Activated CD4-positive, alpha-beta T cell treated with anti-CD3 and anti-CD28 coated beads, Interleukin-2, amount 50 U/mL, for 16 hours (primary cell): ENCODE measurements around the gene CPA1.
A peak's percentile ranks its signal among the peaks of the same experiment; 100 is the strongest.
"Not testable (repeated sequence)": the region's sequence is repeated elsewhere in the genome, so short reads cannot be mapped to it uniquely, and the experiment has no call there.

ENCODE experiments used
- DNase-seq: peaks from one replicate; pipeline ENCODE4 v3.0.0-alpha.2; 2020

CPA1 gene

GRCh38 chr7:130374507-130374906 lies 5.8 kb upstream of the CPA1 start:
- no peak for DNase-seq

DNA sequence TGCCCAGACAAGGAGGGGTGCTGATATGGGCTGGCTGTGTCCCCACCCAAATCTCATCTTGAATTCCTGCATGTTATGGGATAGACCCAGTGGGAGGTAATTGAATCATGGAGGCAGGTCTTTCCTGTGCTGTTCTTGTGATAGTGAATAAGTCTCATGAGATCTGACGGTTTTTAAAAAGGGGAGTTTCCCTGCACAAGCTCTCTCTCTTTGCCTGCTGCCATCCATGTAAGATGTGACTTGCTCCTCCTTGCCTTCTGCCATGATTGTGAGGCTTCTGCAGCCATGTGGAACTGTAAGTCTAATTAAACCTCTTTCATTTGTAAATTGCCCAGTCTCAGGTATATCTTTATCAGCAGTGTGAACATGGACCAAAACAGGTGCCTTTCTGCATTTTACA lies 3.8 kb upstream of the CPA1 start:
- DNase-seq, result not testable (repeated sequence)

DNA sequence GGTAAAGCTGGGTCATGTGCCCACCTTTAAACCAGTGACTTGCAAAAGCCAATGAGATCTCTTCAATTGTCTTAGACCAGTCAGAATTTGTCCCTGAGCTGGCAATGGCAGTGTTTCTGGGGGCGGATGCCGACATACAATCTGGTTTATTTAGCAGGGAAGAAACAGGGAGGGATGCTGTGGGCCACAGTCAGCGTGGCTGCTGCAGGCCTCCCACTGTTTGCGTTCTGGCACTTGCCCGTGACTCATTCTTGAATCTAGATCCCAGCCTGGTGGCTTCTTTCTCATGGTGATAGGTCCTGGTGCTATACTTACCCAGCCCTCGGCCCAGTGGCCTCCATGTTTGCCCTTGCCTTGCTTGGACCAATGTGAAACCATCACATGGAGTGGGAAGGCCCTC lies 3.1 kb upstream of the CPA1 start:
- DNase-seq, result no peak

GRCh38 chr7:130379019-130379418 lies 1.3 kb upstream of the CPA1 start:
- no peak for DNase-seq

DNA sequence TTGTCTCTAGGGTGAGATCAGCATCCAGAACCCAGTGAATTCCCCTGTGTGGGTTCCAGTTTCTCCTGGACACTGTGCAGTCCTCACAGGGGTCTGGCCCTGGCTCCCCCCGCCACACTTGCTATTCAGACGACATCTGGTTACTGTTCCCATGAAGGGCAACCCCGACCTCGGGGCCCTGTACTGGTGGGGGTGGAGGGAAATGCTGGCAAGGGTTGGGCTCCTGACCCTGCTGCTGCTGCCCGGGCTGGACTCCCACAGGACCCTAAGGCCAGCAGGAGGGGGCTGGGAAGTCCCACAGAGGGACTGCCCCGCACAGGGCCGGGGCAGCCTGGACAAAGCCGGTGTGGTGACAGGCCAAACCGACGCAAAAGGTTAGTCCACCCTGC lies 768 bp upstream of the CPA1 start:
- DNase-seq, result no peak

- DNase-seq, result no peak
These were observed 664 bp downstream of the CPA1 start for GRCh38 chr7:130380861-130381455.

- no peak for DNase-seq
These were observed 1.4 kb downstream of the CPA1 start for GRCh38 chr7:130381468-130382312.

DNA sequence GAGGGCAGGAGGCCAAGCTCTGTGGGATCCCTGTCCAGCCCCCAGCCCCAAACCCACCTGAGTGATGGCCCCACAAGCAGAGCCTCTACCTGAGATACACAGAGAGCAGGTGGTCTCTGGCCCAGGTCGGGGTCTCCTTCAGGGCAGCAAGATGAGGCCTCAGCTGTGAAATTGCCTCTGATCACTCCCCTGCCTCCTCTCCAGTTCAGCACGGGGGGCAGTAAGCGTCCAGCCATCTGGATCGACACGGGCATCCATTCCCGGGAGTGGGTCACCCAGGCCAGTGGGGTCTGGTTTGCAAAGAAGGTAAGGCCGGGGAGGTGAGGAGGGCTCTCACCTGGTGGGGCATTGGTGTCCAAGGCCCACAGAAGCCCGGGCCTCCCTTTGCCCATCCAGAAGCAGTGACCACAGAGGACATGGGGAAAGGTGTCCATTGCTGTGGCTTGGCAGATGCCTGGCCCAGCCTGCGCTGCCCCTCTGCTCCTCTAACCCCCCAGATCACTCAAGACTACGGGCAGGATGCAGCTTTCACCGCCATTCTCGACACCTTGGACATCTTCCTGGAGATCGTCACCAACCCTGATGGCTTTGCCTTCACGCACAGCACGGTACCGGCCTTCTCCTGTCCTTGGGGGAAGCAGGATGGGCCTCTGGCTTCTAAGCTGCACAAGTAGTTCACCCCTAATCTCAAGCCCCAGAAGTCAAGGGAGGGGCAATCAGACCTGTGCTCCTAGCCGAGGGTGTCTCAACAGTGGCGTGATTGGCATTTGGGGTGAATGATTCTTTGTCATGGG lies 3.1 kb downstream of the CPA1 start:
- no peak for DNase-seq

DNA sequence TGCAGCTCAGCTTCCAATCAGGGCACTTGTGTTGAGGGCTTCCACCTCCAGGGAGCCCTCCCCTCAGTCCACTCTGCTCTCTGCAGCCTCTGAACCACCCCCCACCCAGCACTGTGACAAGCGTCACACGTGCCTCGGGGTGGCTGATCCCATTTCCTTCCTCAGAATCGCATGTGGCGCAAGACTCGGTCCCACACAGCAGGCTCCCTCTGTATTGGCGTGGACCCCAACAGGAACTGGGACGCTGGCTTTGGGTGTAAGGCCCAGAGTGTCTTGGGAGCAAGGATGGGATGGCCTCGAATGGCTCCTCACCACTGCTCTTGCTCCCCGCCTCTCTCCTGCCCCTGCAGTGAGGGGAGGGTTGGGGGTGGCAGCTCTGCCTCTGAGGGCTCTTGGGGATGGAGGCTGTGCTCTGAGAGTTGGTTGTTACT lies 4.1 kb downstream of the CPA1 start:
- DNase-seq, result no peak

GRCh38 chr7:130384841-130385599 lies 4.7 kb downstream of the CPA1 start:
- no peak for DNase-seq

GRCh38 chr7:130385600-130386066 lies 5.3 kb downstream of the CPA1 start:
- no peak for DNase-seq

DNA sequence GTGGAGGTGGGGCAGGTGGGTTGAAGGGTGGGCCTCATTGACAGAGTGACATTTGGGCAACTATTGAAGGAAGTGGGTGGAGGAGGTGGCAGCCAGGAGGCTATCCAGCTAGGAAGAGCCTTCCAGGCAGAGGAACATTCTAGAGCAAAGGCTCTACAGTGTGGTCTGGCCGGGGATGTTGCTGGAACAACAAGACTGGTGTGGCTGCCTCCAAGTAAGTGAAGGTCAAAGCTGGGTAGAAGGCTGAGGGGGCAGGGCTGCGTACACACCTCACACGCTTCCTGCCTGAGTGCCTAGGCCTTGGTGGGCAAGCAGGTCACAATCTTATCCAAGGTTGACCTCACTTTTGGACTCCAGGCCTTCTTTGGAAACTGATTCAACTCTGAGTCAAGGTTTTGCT lies 6.6 kb downstream of the CPA1 start:
- no peak for DNase-seq

- DNase-seq, result no peak
These were observed 7.0 kb downstream of the CPA1 start for GRCh38 chr7:130387306-130387627.

- DNase-seq, result no peak
These were observed 7.5 kb downstream of the CPA1 start for GRCh38 chr7:130387628-130388403.

DNA sequence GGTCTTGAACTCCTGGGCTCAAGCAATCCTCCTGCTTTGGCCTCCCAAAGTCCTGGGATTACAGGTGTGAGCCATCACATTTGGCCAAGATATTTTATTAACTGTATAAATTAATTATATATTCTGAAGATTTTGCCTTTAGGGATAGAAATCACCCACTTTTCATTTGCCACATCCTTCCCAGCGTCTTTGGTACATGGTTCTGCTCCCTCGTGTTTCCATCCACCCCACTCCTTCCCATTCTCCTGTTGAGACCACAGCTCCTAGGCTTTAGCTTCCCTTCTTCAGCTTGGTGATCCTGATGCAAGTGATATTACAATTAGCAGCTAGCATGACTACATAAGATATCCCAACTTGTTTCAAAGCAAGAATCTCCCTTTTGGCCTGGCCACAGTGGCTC lies 8.4 kb downstream of the CPA1 start:
- DNase-seq, result no peak

DNA sequence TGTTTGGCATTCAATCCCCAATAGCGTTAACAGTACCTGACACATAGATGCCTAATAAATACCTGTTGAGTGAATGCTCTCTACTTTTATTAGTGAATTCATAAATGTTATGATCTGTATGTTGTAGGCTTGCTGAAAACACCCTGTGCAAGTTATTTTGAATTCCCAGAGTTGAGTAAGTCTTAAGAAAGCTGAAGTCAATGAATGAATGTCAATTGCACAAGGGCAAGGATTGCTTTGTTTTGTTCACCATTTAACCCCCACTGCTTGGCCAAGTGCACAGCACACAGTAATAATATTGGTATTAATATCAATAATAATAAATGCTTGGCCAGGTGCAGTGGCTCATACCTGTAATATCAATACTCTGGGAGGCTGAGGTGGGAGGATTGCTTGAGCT lies 10.2 kb downstream of the CPA1 start:
- DNase-seq, result no peak

GRCh38 chr7:130393101-130393561 lies 12.8 kb downstream of the CPA1 start:
- no peak for DNase-seq

DNA sequence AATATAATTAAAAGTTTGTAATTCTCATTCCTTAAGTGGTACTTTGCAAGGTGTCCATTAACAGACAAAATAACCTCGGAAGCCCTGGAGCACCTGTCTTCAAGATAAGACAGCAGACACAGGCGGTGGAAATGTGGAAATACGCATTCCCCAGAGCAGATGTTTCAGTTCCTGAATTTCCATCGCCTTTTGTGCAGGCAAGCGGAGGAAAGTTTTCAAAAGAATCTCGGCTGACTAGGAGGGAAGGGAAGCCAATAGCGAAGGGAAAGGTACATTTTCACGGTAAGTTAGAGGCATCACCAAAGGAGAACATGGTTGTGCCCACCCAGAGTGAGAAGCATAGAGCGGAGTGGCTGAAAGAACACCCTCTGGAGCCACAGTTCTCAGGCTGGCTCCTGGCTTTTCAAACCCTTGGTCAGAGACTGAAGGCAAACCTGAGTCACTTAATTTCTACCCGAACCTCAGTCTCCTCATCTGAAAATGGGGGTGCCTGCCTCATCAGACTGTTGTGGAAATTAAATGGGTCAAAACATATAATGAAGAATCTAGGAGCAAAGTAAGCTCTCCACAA lies 13.6 kb downstream of the CPA1 start:
- no peak for DNase-seq

- peak; percentile 15 for DNase-seq
These were observed 14.3 kb downstream of the CPA1 start for GRCh38 chr7:130394421-130395195.

DNA sequence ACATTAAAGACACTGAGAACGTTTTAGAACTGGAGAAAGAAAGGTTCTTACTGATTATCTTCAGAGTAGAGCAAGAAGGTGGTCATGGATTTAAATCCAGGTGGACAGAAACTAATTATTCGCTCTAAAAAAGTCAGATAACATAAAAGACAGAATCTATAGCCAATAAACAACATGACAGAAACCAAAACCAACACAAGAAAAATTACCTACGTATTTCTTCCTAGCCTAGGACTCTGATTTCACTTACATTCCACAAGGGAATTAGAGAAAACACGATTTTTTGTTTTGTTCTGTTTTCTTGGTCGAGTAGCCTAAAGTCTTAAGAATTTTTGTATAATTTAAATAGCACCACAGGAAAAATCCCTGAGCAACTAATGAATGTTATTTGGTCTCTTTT lies 15.1 kb downstream of the CPA1 start:
- DNase-seq, result no peak

DNA sequence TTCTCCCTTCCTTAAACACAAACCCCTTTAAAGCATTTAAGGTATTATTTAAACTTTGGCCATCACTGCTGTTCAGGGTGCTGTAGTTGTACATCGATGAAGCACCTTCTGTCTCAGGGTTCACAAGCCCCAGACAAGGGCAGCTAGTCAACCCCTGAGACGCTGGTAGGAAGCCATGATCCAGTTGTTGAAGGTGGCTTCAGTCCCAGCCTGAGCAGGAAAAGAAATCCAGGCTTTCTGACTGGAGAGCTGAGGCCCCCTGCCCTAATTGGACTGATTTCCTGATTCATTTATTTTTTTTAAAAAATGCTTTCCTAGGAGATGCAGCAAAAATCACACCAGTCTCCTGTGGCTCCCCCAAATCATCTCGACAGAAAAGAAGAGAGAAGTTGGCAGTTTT lies 15.8 kb downstream of the CPA1 start:
- DNase-seq, result no peak
